MCF 10A (cell line): ENCODE data around the gene COA1. TPM values are rescaled to one million over a fixed set of nuclear protein-coding genes. Genes with fewer than 3 reads are reported as not detected.

Experiments
- BruUV-seq: library from RNA; stranded (reverse); fragments of 400-500 nt; replicated peaks from 2 replicates; lab custom pipeline; 2021; lab: Mats Ljungman, UMichigan
- CTCF ChIA-PET: fragments of 300-600 bp; sonication (Branson Sonifier 250); formaldehyde crosslinking; extraction: SDS; loops from one replicate; lab custom pipeline; 2021; ENCODE audit warnings: antibody characterized with exemption, inconsistent platforms; lab: Yijun Ruan, JAX
- POLR2A ChIA-PET: fragments of 300-600, 350-650 bp; sonication (Branson Sonifier 250); formaldehyde crosslinking; extraction: SDS; loops from one replicate; lab custom pipeline; 2020; ENCODE audit warnings: antibody characterized with exemption, inconsistent platforms; lab: Yijun Ruan, JAX
- DNase-seq: peaks from one replicate; pipeline ENCODE4 v3.0.0-alpha.2; 2018; ENCODE audit not compliant: unreplicated experiment
- H3K27ac Mint-ChIP-seq: one replicate; pipeline ENCODE4 v1.8.0; 2022; ENCODE audit warnings: mild to moderate bottlenecking, low read depth, mixed read lengths; ENCODE audit not compliant: unreplicated experiment
- H3K27me3 Mint-ChIP-seq: one replicate; pipeline ENCODE4 v1.8.0; 2022; ENCODE audit warnings: mixed read lengths; ENCODE audit not compliant: insufficient read depth, unreplicated experiment
- H3K36me3 Mint-ChIP-seq: one replicate; pipeline ENCODE4 v1.8.0; 2022; ENCODE audit warnings: mild to moderate bottlenecking, moderate library complexity, mixed read lengths; ENCODE audit not compliant: insufficient read depth, unreplicated experiment
- H3K4me1 Mint-ChIP-seq: one replicate; pipeline ENCODE4 v1.8.0; 2022; ENCODE audit warnings: mixed read lengths; ENCODE audit not compliant: insufficient read depth, unreplicated experiment
- H3K4me3 Mint-ChIP-seq: one replicate; pipeline ENCODE4 v1.8.0; 2022; ENCODE audit warnings: mild to moderate bottlenecking, moderate library complexity, mixed read lengths; ENCODE audit not compliant: unreplicated experiment
- H3K9me3 Mint-ChIP-seq: one replicate; pipeline ENCODE4 v1.8.0; 2022; ENCODE audit warnings: mixed read lengths; ENCODE audit not compliant: unreplicated experiment
- CTCF ChIP-seq: fragments of 200-600 bp; IDR thresholded peaks from one replicate; pipeline ENCODE4 v1.8.0; 2022; ENCODE audit warnings: antibody characterized with exemption, mild to moderate bottlenecking; ENCODE audit not compliant: unreplicated experiment
- intact Hi-C: fragments of 100-400 bp; cut with micrococcal nuclease; formaldehyde crosslinking; loops from 2 replicates; pipeline ENCODE4 v1.14.1; 2022
- total RNA-seq: library from RNA; stranded (reverse); gene quantifications from 2 replicates; pipeline ENCODE4 v1.2.3, GENCODE V29; 2022

COA1 gene
- total RNA-seq, 1 experiment from 2014 or later = 68.5 TPM

- no TSS peak for BruUV-seq
Measured at GRCh38 chr7:43668035-43668434, 61.3 kb downstream of the COA1 start.

GRCh38 chr7:43666938-43667337, 62.4 kb downstream of the COA1 start:
- no TSS peak for BruUV-seq
- Mint-ChIP-seq H3K27ac (no peak overlapping the region), H3K9me3 (peaks cover 3% of the 10 kb centered on the region), H3K27me3 (no peaks in the 10 kb centered on the region), H3K4me3 (no peak overlapping the region), H3K36me3 (peaks cover 13% of the 10 kb centered on the region), H3K4me1 (peaks cover 8% of the 10 kb centered on the region)
- ChIA-PET CTCF (interaction anchor here (1.4 kb wide), 1 partner anchor 33 kb away, joined by 4 read pairs; no protein-coding TSS in a partner anchor), POLR2A (no interaction called here)
- intact Hi-C loops = no loop called here
- no peak for DNase-seq
- TF ChIP-seq CTCF = no peak

More at GRCh38 chr7:43668035-43668434, 61.3 kb downstream of the COA1 start:
- intact Hi-C loops = no loop called here
- peaks cover 7% of the 10 kb centered on the region for H3K36me3 Mint-ChIP-seq
- no peak overlapping the region for H3K27ac Mint-ChIP-seq
- no peak overlapping the region for H3K4me3 Mint-ChIP-seq
- ChIA-PET POLR2A (interaction anchor here (1.9 kb wide), 1 partner anchor 20 kb away, joined by 11 read pairs; no protein-coding TSS in a partner anchor), CTCF (interaction anchor here (0.7 kb wide), 1 partner anchor 62 kb away, joined by 3 read pairs; no protein-coding TSS in a partner anchor)
- no peaks in the 10 kb centered on the region for H3K27me3 Mint-ChIP-seq
- TF ChIP-seq CTCF = no peak
- H3K4me1 Mint-ChIP-seq = peaks cover 8% of the 10 kb centered on the region
- H3K9me3 Mint-ChIP-seq = peaks cover 6% of the 10 kb centered on the region
- DNase-seq = no peak

DNA sequence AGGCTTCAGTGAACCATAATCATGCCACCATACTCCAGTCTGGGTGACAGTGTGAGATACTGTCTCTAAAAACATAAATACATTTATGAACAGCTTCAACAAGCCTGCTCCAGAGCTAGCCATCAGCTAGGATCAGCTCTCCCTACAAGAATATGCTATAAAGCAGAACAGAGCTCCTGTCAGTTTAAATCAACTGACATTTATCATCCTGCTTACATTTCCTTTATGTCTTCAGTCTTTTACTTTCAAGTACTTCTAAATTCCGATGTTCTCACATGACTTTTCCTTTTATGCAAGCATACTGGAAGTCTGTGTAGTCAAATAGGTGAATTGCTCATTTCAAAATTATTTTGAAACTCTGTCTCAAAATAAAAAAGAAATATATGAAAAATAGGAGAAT, 64.6 kb downstream of the COA1 start:
- Mint-ChIP-seq H3K27me3 (no peaks in the 10 kb centered on the region), H3K36me3 (peaks cover 9% of the 10 kb centered on the region), H3K27ac (no peak overlapping the region), H3K4me3 (no peak overlapping the region), H3K4me1 (peaks cover 18% of the 10 kb centered on the region), H3K9me3 (no peaks in the 10 kb centered on the region)
- no TSS peak for BruUV-seq
- intact Hi-C loops = no loop called here
- CTCF ChIA-PET = interaction anchor here (0.6 to 0.8 kb wide), 3 partner anchors 9 to 174 kb away, joined by 3 read pairs; no protein-coding TSS in a partner anchor
- POLR2A ChIA-PET = interaction anchor here (1.1 kb wide), 1 partner anchor 18 kb away, joined by 3 read pairs; no protein-coding TSS in a partner anchor
- no peak for TF ChIP-seq CTCF
- DNase-seq = no peak

GRCh38 chr7:43660141-43660540, 69.2 kb downstream of the COA1 start:
- Mint-ChIP-seq H3K27ac (peak overlapping the region; percentile 21), H3K4me1 (peaks cover 27% of the 10 kb centered on the region), H3K36me3 (peaks cover 26% of the 10 kb centered on the region), H3K4me3 (no peak overlapping the region), H3K9me3 (no peaks in the 10 kb centered on the region), H3K27me3 (no peaks in the 10 kb centered on the region)
- no peak for DNase-seq
- ChIA-PET CTCF (interaction anchor here (0.8 to 1.4 kb wide), 5 partner anchors 38 to 781 kb away, joined by 3 to 5 read pairs (median 3); partner anchors contain the start of gene STK17A), POLR2A (interaction anchor here (0.6 to 1.6 kb wide), 5 partner anchors 10 to 52 kb away, joined by 3 to 4 read pairs (median 3); no protein-coding TSS in a partner anchor)
- TF ChIP-seq CTCF = no peak
- BruUV-seq = no TSS peak
- intact Hi-C loops = no loop called here
